Epithelial cell of esophagus (primary cell): Measurements from ENCODE around the gene MLIP.

Experiments used
- DNase-seq: peaks from one replicate; pipeline ENCODE4 v3.0.0; 2010; ENCODE audit warnings: low read depth
- H3K4me3 ChIP-seq: 2 replicates; pipeline ENCODE4 v1.5.1; 2011; ENCODE audit warnings: mild to moderate bottlenecking, low read length, control low read depth
- CTCF ChIP-seq: IDR thresholded peaks from 2 replicates; pipeline ENCODE4 v1.5.1; 2011; ENCODE audit warnings: low read depth, mild to moderate bottlenecking, low read length, control low read depth, inconsistent platforms; ENCODE audit not compliant: insufficient read depth; ENCODE audit errors: missing control alignments

Gene MLIP

GRCh38 chr6:54252496-54252895 is 141.3 kb downstream of the MLIP start:
- no peak overlapping the region for H3K4me3 ChIP-seq
- TF ChIP-seq CTCF = no peak
- no peak for DNase-seq

- H3K4me3 ChIP-seq = no peak overlapping the region
- no peak for TF ChIP-seq CTCF
- no peak for DNase-seq
Measured at GRCh38 chr6:54252916-54253315, 141.7 kb downstream of the MLIP start.

- H3K4me3 ChIP-seq = no peak overlapping the region
- DNase-seq = no peak
- no peak for TF ChIP-seq CTCF
Measured at GRCh38 chr6:54254886-54255285, 143.6 kb downstream of the MLIP start.

- no peak for TF ChIP-seq CTCF
- no peak overlapping the region for H3K4me3 ChIP-seq
- no peak for DNase-seq
Measured at GRCh38 chr6:54255886-54256285, 144.6 kb downstream of the MLIP start.

GRCh38 chr6:54260025-54260424 is 148.8 kb downstream of the MLIP start:
- no peak overlapping the region for H3K4me3 ChIP-seq
- TF ChIP-seq CTCF = no peak
- DNase-seq = no peak

GRCh38 chr6:54262499-54262898 is 151.3 kb downstream of the MLIP start:
- no peak overlapping the region for H3K4me3 ChIP-seq
- no peak for DNase-seq
- TF ChIP-seq CTCF = no peak

- TF ChIP-seq CTCF = no peak
- DNase-seq = no peak
- H3K4me3 ChIP-seq = no peak overlapping the region
Measured at GRCh38 chr6:54262971-54263370, 151.7 kb downstream of the MLIP start.
